Large intestine (tissue), 3 donors: ENCODE measurements around the gene ICAM4. TPM values are rescaled to one million over a fixed set of nuclear protein-coding genes. Genes with fewer than 3 reads are reported as not detected.

ENCODE experiments used
- DNase-seq, 2 donors: peaks; one replicate each; pipeline versions ENCODE4 v3.0.0 to v3.0.0-alpha.2; 2013
- H3K27ac ChIP-seq: one replicate; pipeline ENCODE4 v1.5.1; 2013; ENCODE audit warnings: low read length
- H3K27me3 ChIP-seq: 2 replicates; pipeline ENCODE4 v1.6.1; 2013; ENCODE audit warnings: low read length; ENCODE audit not compliant: control insufficient read depth, insufficient read depth
- H3K36me3 ChIP-seq: 2 replicates; pipeline ENCODE4 v1.6.1; 2013; ENCODE audit warnings: low read length; ENCODE audit not compliant: control insufficient read depth, insufficient read depth
- H3K4me1 ChIP-seq: one replicate; pipeline ENCODE4 v1.6.1; 2013; ENCODE audit warnings: low read length; ENCODE audit not compliant: control insufficient read depth, insufficient read depth
- H3K4me3 ChIP-seq: one replicate; pipeline ENCODE4 v1.5.1; 2013; ENCODE audit warnings: low read length
- H3K9me3 ChIP-seq: one replicate; pipeline ENCODE4 v1.6.1; 2013; ENCODE audit warnings: mild to moderate bottlenecking, low read depth, low read length, moderate library complexity; ENCODE audit not compliant: control insufficient read depth
- WGBS: methylation state at CpG from one replicate; pipeline ENCODE4 v1.1.5; 2013; ENCODE audit warnings: low lambda C conversion rate; ENCODE audit not compliant: insufficient coverage; 5-methylcytosine and 5-hydroxymethylcytosine counted together
- polyA plus RNA-seq: library from polyadenylated mRNA; unstranded; fragments of 120-200 nt; gene quantifications from one replicate; pipeline ENCODE4 v1.2.1, GENCODE V29; 2013

The ICAM4 gene
- polyA plus RNA-seq, 1 donor: 1.2 TPM

DNA sequence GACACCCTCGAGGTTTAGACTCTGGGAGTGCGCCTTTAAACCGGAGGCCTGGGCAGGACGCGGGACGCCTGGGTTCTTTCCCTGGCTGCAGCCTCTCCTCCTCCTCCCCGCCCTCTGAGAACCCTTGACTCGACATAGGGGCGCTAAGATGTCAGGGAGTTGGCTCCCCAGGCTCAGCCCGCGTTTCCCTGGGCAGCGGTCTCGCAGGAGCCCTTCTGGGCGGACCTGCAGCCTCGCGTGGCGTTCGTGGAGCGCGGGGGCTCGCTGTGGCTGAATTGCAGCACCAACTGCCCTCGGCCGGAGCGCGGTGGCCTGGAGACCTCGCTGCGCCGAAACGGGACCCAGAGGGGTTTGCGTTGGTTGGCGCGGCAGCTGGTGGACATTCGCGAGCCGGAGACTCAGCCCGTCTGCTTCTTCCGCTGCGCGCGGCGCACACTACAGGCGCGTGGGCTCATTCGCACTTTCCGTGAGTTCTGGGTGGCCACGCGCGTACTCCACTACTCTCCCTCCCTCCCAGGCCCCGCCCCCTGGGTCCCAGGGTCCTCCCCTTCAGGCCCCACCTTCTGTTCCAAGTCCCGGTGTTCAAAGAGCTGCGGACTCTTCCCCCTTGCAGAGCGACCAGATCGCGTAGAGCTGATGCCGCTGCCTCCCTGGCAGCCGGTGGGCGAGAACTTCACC, 4.3 kb downstream of the ICAM4 start:
- WGBS: no CpG with 5 or more reads among the region's 57 CpGs
- H3K36me3 ChIP-seq: peaks cover under 1% of the 10 kb centered on the region
- DNase-seq: peak in 1 of 2 donors; percentile 68
- peaks cover 60% of the 10 kb centered on the region for H3K4me1 ChIP-seq
- H3K4me3 ChIP-seq: peak overlapping the region; percentile 14
- no peak overlapping the region for H3K27ac ChIP-seq
- H3K9me3 ChIP-seq: peaks cover 30% of the 10 kb centered on the region
- peaks cover 94% of the 10 kb centered on the region for H3K27me3 ChIP-seq

DNA sequence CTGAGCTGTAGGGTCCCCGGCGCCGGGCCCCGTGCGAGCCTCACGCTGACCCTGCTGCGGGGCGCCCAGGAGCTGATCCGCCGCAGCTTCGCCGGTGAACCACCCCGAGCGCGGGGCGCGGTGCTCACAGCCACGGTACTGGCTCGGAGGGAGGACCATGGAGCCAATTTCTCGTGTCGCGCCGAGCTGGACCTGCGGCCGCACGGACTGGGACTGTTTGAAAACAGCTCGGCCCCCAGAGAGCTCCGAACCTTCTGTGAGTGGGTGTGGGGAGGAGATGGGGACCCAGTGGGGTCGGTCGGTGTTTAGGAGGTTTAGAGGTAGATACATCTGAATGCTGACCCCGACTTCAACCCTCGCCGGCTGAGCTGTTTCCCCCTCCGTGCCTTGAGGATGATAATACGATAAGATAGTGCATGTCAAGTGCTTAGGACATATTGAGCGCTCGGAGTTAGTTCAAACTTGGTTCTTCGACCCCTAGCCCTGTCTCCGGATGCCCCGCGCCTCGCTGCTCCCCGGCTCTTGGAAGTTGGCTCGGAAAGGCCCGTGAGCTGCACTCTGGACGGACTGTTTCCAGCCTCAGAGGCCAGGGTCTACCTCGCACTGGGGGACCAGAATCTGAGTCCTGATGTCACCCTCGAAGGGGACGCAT, 4.9 kb downstream of the ICAM4 start:
- no CpG with 5 or more reads among the region's 49 CpGs for WGBS
- DNase-seq: no peak
- no peaks in the 10 kb centered on the region for H3K36me3 ChIP-seq
- peak overlapping the region; percentile 24 for H3K4me3 ChIP-seq
- peaks cover 100% of the 10 kb centered on the region for H3K27me3 ChIP-seq
- peaks cover 60% of the 10 kb centered on the region for H3K4me1 ChIP-seq
- H3K27ac ChIP-seq: no peak overlapping the region
- peaks cover 30% of the 10 kb centered on the region for H3K9me3 ChIP-seq

DNA sequence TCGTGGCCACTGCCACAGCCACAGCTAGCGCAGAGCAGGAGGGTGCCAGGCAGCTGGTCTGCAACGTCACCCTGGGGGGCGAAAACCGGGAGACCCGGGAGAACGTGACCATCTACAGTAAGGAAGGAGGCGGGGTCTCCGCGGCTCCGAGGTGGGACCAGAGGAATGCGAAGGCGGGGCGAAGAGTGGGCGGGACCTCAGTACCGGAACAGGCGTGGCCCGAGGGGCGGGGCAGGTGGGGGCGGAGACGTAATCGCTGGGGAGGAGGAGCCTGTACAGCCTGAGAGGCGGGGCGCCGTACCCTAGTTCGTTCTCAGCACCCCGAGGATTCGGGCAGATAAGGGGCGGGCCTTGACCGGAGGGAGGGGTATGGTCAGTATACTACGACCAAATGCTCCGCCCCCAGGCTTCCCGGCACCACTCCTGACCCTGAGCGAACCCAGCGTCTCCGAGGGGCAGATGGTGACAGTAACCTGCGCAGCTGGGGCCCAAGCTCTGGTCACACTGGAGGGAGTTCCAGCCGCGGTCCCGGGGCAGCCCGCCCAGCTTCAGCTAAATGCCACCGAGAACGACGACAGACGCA, 5.5 kb downstream of the ICAM4 start:
- Histone ChIP-seq H3K4me3 (peak overlapping the region; percentile 24), H3K9me3 (peaks cover 30% of the 10 kb centered on the region), H3K36me3 (no peaks in the 10 kb centered on the region), H3K4me1 (peaks cover 54% of the 10 kb centered on the region), H3K27ac (no peak overlapping the region), H3K27me3 (peaks cover 97% of the 10 kb centered on the region)
- no CpG with 5 or more reads among the region's 45 CpGs for WGBS
- DNase-seq: peak; percentile 73 to 75

DNA sequence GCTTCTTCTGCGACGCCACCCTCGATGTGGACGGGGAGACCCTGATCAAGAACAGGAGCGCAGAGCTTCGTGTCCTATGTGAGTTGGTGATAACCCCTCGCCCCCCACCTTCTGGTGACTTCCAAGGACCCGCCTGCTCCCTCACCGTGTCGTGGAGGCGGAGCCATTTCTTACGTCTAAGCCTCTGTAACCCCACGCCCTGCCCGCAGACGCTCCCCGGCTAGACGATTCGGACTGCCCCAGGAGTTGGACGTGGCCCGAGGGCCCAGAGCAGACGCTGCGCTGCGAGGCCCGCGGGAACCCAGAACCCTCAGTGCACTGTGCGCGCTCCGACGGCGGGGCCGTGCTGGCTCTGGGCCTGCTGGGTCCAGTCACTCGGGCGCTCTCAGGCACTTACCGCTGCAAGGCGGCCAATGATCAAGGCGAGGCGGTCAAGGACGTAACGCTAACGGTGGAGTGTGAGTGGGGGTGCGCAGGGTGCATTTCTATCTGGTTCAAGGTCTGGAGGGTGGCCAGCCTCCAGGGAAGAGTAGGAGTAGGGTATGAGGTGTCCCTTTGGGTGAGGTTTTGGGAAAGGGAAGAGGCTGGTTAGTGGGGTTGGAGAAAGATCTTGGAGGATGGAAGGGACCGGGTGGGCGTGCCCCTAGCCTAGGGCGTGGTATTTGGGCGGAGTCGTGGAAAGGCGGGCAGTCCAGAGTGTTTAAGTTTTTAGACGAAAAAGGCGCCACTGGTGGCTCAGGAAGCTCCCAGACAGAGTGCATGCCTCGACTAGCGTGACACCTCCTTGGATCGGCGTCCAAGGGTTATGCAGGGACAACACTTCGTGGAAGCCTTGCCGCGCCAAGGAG, 6.3 kb downstream of the ICAM4 start:
- peak in 1 of 2 donors; percentile 21 for DNase-seq

DNA sequence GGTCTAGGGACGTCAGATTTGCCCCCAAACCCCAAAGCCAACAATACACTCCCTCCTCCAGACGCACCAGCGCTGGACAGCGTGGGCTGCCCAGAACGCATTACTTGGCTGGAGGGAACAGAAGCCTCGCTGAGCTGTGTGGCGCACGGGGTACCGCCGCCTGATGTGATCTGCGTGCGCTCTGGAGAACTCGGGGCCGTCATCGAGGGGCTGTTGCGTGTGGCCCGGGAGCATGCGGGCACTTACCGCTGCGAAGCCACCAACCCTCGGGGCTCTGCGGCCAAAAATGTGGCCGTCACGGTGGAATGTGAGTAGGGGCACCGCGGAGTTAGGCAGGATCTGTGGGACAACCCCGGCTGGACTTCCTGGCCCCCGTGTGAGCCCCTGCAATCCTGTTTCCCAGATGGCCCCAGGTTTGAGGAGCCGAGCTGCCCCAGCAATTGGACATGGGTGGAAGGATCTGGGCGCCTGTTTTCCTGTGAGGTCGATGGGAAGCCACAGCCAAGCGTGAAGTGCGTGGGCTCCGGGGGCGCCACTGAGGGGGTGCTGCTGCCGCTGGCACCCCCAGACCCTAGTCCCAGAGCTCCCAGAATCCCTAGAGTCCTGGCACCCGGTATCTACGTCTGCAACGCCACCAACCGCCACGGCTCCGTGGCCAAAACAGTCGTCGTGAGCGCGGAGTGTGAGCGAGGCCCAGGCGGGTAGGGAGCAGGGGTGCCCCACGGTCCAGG, 7.0 kb downstream of the ICAM4 start:
- H3K27ac ChIP-seq: no peak overlapping the region
- WGBS: no CpG with 5 or more reads among the region's 49 CpGs
- no peak for DNase-seq
- no peak overlapping the region for H3K4me3 ChIP-seq
- peaks cover 30% of the 10 kb centered on the region for H3K9me3 ChIP-seq
- no peaks in the 10 kb centered on the region for H3K36me3 ChIP-seq
- peaks cover 41% of the 10 kb centered on the region for H3K4me1 ChIP-seq
- H3K27me3 ChIP-seq: peaks cover 82% of the 10 kb centered on the region

More for the DNA sequence above, 6.3 kb downstream of the ICAM4 start:
- no CpG with 5 or more reads among the region's 56 CpGs for WGBS
- Histone ChIP-seq H3K27me3 (peaks cover 90% of the 10 kb centered on the region), H3K36me3 (no peaks in the 10 kb centered on the region), H3K4me3 (peak overlapping the region; percentile 21), H3K9me3 (peaks cover 30% of the 10 kb centered on the region), H3K4me1 (peaks cover 47% of the 10 kb centered on the region), H3K27ac (no peak overlapping the region)

DNA sequence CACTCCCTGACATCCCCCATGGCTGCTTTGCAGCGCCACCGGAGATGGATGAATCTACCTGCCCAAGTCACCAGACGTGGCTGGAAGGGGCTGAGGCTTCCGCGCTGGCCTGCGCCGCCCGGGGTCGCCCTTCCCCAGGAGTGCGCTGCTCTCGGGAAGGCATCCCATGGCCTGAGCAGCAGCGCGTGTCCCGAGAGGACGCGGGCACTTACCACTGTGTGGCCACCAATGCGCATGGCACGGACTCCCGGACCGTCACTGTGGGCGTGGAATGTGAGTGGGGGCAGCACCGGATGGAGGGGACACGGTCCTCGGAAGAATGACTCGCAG, 7.6 kb downstream of the ICAM4 start:
- no CpG with 5 or more reads among the region's 25 CpGs for WGBS

DNA sequence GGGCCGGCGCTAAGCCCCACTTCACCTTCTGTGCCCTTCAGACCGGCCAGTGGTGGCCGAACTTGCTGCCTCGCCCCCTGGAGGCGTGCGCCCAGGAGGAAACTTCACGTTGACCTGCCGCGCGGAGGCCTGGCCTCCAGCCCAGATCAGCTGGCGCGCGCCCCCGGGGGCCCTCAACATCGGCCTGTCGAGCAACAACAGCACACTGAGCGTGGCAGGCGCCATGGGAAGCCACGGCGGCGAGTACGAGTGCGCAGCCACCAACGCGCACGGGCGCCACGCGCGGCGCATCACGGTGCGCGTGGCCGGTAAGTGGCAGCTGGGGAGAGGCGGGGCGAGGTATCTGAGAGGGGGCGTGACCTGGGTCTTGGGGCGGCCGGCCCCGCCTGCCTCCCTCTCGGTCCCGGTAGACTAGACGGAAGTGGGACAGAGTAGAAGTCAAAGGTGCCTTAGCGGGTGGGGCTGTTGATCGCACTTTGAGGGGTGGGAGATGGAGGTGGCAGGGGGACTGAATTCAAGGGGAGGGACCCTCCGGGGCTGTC, 8.6 kb downstream of the ICAM4 start:
- peak overlapping the region; percentile 21 for H3K4me3 ChIP-seq
- no peak overlapping the region for H3K27ac ChIP-seq
- WGBS: no CpG with 5 or more reads among the region's 48 CpGs
- H3K9me3 ChIP-seq: peaks cover 23% of the 10 kb centered on the region
- peaks cover 30% of the 10 kb centered on the region for H3K4me1 ChIP-seq
- DNase-seq: peak in 1 of 2 donors; percentile 51
- peaks cover 73% of the 10 kb centered on the region for H3K27me3 ChIP-seq
- H3K36me3 ChIP-seq: no peaks in the 10 kb centered on the region

More for the DNA sequence above, 7.6 kb downstream of the ICAM4 start:
- peak in 1 of 2 donors; percentile 30 for DNase-seq
- H3K27me3 ChIP-seq: peaks cover 79% of the 10 kb centered on the region
- H3K4me1 ChIP-seq: peaks cover 35% of the 10 kb centered on the region
- H3K27ac ChIP-seq: no peak overlapping the region
- H3K4me3 ChIP-seq: no peak overlapping the region
- no peaks in the 10 kb centered on the region for H3K36me3 ChIP-seq
- peaks cover 26% of the 10 kb centered on the region for H3K9me3 ChIP-seq

DNA sequence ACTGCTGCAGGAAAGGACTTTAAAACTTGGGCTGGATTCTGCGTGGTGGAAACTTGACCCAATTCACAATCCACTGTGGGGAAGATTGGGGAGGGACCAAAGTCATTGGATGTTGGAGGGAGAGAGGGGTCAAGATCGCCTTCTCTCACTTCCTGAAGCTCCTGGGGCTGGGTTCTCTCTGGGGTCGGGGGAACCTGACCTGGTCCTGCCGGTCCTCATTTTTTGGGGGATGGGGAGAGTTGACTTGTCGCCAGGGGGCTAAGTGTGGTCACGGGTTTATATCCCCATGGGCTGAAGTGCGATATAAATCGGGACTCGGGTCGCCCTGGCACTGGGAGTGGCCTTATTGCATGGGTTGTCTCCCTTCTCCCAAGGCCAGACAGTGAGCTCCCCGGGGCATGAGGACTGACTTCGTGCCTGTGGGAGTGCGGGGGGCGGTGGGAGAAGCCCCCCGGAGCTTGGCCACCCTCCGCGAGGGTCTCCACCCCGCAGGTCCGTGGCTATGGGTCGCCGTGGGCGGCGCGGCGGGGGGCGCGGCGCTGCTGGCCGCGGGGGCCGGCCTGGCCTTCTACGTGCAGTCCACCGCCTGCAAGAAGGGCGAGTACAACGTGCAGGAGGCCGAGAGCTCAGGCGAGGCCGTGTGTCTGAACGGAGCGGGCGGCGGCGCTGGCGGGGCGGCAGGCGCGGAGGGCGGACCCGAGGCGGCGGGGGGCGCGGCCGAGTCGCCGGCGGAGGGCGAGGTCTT, 9.3 kb downstream of the ICAM4 start:
- peaks cover 24% of the 10 kb centered on the region for H3K4me1 ChIP-seq
- no CpG with 5 or more reads among the region's 58 CpGs for WGBS
- H3K27me3 ChIP-seq: peaks cover 66% of the 10 kb centered on the region
- peak overlapping the region; percentile 21 for H3K4me3 ChIP-seq
- no peak overlapping the region for H3K27ac ChIP-seq
- no peaks in the 10 kb centered on the region for H3K36me3 ChIP-seq
- H3K9me3 ChIP-seq: peaks cover 20% of the 10 kb centered on the region
- peak in 1 of 2 donors; percentile 60 for DNase-seq
